Measurements from ENCODE around the gene ITGB4. TPM values are rescaled to one million over a fixed set of nuclear protein-coding genes. Genes with fewer than 3 reads are reported as not detected.

Gene ITGB4
- polyA plus RNA-seq, 2 of the 4 experiments (the other 2 are of a cell fraction), result 20.6 to 37.4 TPM

DNA sequence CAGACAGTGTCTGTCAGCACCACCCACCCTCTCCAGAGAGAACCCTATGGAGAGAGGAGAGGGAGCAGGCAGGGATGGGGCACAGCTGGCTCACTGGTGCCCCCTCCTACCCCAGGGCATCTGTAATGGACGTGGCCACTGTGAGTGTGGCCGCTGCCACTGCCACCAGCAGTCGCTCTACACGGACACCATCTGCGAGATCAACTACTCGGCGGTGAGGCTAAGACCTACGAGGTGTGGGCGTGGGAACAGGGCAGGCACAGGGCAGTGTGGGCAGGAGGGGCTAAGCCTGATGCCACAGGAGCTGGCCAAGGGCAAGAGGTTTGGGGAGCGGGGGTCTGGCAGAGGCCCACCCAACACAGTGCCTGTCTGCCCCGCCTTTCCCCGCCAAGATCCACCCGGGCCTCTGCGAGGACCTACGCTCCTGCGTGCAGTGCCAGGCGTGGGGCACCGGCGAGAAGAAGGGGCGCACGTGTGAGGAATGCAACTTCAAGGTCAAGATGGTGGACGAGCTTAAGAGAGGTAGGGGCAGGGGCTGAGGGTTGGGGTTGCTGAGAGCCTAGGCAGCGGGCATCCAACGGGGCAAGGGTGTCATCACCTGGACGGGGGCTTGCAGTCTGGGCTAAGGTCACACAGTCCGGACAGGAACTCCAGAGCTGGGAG, 15.0 kb downstream of the ITGB4 start:
- TF ChIP-seq, protein P1, sequence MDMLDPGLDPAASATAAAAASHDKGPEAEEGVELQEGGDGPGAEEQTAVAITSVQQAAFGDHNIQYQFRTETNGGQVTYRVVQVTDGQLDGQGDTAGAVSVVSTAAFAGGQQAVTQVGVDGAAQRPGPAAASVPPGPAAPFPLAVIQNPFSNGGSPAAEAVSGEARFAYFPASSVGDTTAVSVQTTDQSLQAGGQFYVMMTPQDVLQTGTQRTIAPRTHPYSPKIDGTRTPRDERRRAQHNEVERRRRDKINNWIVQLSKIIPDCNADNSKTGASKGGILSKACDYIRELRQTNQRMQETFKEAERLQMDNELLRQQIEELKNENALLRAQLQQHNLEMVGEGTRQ (IDR thresholded peaks at IDR 0.05), result no peak
- TF ChIP-seq KDM5A (IDR thresholded peaks at IDR 0.05) (no peak), CEBPB (IDR thresholded peaks at IDR 0.05) (no peak), NR3C1 (IDR thresholded peaks at IDR 0.05) (no peak), CHD4 (IDR thresholded peaks at IDR 0.05; ENCODE audit: borderline replicate concordance) (no peak), REST (IDR thresholded peaks at IDR 0.05) (no peak), HEYL (CRISPR knock-in tag; IDR thresholded peaks at IDR 0.05) (no peak), PHF8 (IDR thresholded peaks at IDR 0.05; ENCODE audit: borderline replicate concordance, low read depth) (no peak), MAZ (IDR thresholded peaks at IDR 0.05; ENCODE audit: borderline replicate concordance, low read depth, low read length) (no peak), POLR2AphosphoS2 (conservative IDR thresholded peaks at IDR 0.05; ENCODE audit: low read length) (no peak), POLR2A (IDR thresholded peaks at IDR 0.05; ENCODE audit: low read length) (no peak), E2F6 (IDR thresholded peaks at IDR 0.05; ENCODE audit: borderline replicate concordance, low read depth) (no peak), ZC3H11A (IDR thresholded peaks at IDR 0.05) (no peak), SMC3 (IDR thresholded peaks at IDR 0.05) (no peak), ZNF302 (CRISPR knock-in tag; IDR thresholded peaks at IDR 0.05) (no peak), FOXS1 (CRISPR knock-in tag; IDR thresholded peaks at IDR 0.05) (no peak), HES2 (IDR thresholded peaks at IDR 0.05) (no peak), SREBF2 (IDR thresholded peaks at IDR 0.05) (no peak), HOXB13 (CRISPR knock-in tag; IDR thresholded peaks at IDR 0.05; ENCODE audit: low read depth) (no peak), JUN (IDR thresholded peaks at IDR 0.05) (no peak)
- no peak overlapping the region for H3K4me2 ChIP-seq
- CTCF ChIA-PET, result interaction anchor here (0.7 to 43.5 kb wide), 3 partner anchors 11 to 92 kb away, joined by 3 to 1931 read pairs (median 273); partner anchors contain the start of genes GALK1, RECQL5, SAP30BP and SMIM5
- peaks cover 11% of the 10 kb centered on the region; the same call in 2 of the 3 replicates for H3K4me1 ChIP-seq
- POLR2A ChIA-PET, result interaction anchor here (0.5 kb wide), 1 partner anchor 78 kb away, joined by 6 read pairs; no protein-coding TSS in a partner anchor
- no peak overlapping the region for H3K4me3 ChIP-seq
- H3K27ac ChIP-seq, result no peak overlapping the region
- WGBS (ENCODE audit: missing lambda C conversion rate), result 90% methylated on average over 26 of the region's 26 CpGs
- H3K9me3 ChIP-seq, result no peaks in the 10 kb centered on the region
- ATAC-seq (no peak), DNase-seq (ENCODE audit: low read depth in 1 of 2, low spot score in 1 of 2) (no peak), FAIRE-seq (no peak)
